ENCODE measurements around the gene VPS26C.
"Not testable (repeated sequence)": the region's sequence is repeated elsewhere in the genome, so short reads cannot be mapped to it uniquely, and the experiment has no call there.

GRCh38 chr21:37222248-37222647 is 44.9 kb downstream of the VPS26C start:
- TF ChIP-seq MAZ (IDR thresholded peaks at IDR 0.05; ENCODE audit: borderline replicate concordance, low read depth, low read length); EHF (CRISPR knock-in tag; IDR thresholded peaks at IDR 0.05); SREBF2 (IDR thresholded peaks at IDR 0.05); ZFP36 (IDR thresholded peaks at IDR 0.05; ENCODE audit: borderline replicate concordance, partially characterized antibody); PHF8 (IDR thresholded peaks at IDR 0.05; ENCODE audit: borderline replicate concordance, low read depth); EP300 (IDR thresholded peaks at IDR 0.05); BHLHE40 (IDR thresholded peaks at IDR 0.05; ENCODE audit: low read depth, low read length); POLR2A (IDR thresholded peaks at IDR 0.05; ENCODE audit: low read length); REST (IDR thresholded peaks at IDR 0.05); MYC (IDR thresholded peaks at IDR 0.05; ENCODE audit: borderline replicate concordance, low read length): not testable (repeated sequence)
- TF ChIP-seq, protein P1, sequence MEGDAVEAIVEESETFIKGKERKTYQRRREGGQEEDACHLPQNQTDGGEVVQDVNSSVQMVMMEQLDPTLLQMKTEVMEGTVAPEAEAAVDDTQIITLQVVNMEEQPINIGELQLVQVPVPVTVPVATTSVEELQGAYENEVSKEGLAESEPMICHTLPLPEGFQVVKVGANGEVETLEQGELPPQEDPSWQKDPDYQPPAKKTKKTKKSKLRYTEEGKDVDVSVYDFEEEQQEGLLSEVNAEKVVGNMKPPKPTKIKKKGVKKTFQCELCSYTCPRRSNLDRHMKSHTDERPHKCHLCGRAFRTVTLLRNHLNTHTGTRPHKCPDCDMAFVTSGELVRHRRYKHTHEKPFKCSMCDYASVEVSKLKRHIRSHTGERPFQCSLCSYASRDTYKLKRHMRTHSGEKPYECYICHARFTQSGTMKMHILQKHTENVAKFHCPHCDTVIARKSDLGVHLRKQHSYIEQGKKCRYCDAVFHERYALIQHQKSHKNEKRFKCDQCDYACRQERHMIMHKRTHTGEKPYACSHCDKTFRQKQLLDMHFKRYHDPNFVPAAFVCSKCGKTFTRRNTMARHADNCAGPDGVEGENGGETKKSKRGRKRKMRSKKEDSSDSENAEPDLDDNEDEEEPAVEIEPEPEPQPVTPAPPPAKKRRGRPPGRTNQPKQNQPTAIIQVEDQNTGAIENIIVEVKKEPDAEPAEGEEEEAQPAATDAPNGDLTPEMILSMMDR (IDR thresholded peaks at IDR 0.05): not testable (repeated sequence)
- TF ChIP-seq, protein P2, sequence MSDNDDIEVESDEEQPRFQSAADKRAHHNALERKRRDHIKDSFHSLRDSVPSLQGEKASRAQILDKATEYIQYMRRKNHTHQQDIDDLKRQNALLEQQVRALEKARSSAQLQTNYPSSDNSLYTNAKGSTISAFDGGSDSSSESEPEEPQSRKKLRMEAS (IDR thresholded peaks at IDR 0.05): not testable (repeated sequence)
- TF ChIP-seq, protein P3, sequence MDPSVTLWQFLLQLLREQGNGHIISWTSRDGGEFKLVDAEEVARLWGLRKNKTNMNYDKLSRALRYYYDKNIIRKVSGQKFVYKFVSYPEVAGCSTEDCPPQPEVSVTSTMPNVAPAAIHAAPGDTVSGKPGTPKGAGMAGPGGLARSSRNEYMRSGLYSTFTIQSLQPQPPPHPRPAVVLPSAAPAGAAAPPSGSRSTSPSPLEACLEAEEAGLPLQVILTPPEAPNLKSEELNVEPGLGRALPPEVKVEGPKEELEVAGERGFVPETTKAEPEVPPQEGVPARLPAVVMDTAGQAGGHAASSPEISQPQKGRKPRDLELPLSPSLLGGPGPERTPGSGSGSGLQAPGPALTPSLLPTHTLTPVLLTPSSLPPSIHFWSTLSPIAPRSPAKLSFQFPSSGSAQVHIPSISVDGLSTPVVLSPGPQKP (IDR thresholded peaks at IDR 0.05; ENCODE audit: low read depth, low read length): not testable (repeated sequence)
